Lower leg skin (tissue), 3 donors: ENCODE measurements around the gene SLC39A13.

ENCODE experiments used
- POLR2A ChIP-seq, 2 donors: fragments of 450-650 bp; IDR thresholded peaks; one replicate each; pipeline ENCODE4 v1.6.1; 2016 to 2017; ENCODE audit warnings: antibody characterized with exemption in 2 of 2, mild to moderate bottlenecking in 1 of 2, moderate library complexity in 1 of 2
- TF ChIP-seq, protein P1 (sequence below), 3 donors: fragments of 450-650 bp; IDR thresholded peaks; one replicate each; pipeline ENCODE4 v1.5.1; 2016; ENCODE audit warnings: antibody characterized with exemption in 3 of 3, mild to moderate bottlenecking in 3 of 3, moderate library complexity in 2 of 3

DNA sequence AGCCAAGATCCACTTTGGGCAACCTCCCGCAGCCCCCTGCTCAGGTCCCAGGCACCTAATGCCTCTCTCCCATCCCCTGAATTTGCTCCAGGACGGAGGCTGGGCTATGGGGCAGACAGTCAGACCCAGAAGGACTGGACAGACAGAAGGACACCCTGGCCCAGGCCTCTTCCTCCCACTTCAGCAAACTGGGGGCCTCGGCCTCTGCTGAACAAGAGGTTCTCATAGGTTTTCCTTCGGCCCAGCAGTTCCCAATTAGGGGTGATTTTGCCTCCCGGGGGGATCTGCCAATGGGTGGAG, 33.7 kb upstream of the SLC39A13 start:
- TF ChIP-seq, protein P1, sequence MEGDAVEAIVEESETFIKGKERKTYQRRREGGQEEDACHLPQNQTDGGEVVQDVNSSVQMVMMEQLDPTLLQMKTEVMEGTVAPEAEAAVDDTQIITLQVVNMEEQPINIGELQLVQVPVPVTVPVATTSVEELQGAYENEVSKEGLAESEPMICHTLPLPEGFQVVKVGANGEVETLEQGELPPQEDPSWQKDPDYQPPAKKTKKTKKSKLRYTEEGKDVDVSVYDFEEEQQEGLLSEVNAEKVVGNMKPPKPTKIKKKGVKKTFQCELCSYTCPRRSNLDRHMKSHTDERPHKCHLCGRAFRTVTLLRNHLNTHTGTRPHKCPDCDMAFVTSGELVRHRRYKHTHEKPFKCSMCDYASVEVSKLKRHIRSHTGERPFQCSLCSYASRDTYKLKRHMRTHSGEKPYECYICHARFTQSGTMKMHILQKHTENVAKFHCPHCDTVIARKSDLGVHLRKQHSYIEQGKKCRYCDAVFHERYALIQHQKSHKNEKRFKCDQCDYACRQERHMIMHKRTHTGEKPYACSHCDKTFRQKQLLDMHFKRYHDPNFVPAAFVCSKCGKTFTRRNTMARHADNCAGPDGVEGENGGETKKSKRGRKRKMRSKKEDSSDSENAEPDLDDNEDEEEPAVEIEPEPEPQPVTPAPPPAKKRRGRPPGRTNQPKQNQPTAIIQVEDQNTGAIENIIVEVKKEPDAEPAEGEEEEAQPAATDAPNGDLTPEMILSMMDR (IDR thresholded peaks at IDR 0.05) = no peak
- TF ChIP-seq POLR2A (IDR thresholded peaks at IDR 0.05) = no peak
